GM18858 (cell line): ENCODE data around the gene TRERF1.
"Not testable (repeated sequence)": the region's sequence is repeated elsewhere in the genome, so short reads cannot be mapped to it uniquely, and the experiment has no call there.

Experiments used
- ATAC-seq: cut with Tn5 transposase; IDR thresholded peaks from one replicate; pipeline ENCODE4 v1.9.1; 2021; ENCODE audit not compliant: unreplicated experiment

TRERF1 gene

GRCh38 chr6:42339991-42340401 is 111.7 kb downstream of the TRERF1 start:
- ATAC-seq, result peak; percentile 86

DNA sequence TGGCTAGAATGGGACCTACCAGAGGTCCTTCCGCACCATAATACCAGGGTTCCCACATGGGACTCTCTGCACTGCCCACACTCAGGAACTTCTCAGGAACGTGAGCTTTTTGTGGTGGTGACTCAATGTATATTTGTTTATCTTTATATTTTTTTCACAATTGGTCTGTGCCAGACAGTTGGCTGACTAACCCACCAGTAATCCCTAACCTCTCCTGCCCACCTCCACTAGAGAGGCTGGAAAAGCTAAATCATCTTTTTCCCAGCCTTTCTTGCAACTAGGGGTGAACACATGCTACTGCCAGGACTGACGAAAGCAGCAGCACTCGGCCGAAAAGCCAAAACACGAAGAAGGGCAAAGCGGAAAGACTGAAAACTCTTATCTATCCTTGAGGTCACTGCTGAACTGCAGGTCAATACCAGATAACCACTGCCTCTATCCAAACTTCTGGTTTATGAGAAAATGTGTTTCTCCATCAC is 112.9 kb downstream of the TRERF1 start:
- no peak for ATAC-seq

DNA sequence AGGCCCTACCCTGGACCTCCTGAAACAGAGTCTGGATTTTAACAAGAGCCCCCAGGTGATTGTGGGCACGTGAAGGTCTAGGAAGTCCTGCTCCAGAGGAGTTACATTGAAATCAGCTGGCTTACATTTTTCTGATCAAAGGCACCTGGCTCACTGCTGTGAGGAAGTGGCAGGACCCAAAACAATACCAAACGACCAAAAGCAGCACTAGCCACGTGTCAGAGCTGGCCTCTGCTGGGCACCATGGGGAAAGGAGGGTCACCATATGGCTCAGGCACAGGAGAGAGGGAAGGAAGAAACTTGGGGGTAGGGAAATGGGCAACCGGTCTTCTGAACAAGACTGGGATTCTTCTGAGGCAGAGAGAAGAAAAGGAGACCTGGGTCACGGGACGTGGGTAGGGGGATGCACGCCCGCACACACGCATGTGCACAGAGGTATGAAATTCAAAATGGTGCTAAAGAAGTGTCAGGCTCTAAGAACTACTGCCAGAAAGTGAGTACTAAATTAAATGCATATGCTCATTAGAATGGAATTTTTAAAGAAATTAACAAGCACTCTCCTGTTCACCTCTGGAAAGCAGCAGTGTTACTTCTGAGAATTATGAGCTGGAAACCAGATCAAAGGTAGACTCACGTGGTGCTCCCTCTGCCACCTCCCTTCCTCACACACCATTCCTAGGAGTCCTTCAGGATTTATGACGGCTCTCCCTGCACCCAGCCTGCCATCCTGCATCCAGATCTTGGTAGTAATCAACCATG is 113.6 kb downstream of the TRERF1 start:
- ATAC-seq, result no peak

DNA sequence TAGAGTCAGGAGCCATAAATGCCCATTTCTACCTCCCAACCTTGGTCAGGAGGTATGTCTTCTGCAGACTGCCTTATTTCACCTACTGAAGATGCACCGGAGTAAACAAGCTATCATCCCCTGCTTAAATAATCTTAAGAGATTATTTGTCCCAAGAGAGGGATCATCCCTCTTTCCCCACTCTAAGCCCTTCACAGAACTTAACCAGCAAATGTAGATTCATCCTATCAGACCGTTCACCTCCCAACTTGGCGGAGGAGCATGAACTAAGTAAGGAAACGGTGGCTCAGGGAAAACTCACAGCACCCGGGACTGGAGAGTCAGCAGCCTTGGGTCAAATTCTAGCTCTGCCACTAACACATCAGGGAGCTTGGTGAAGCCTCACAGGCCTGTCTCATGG is 115.3 kb downstream of the TRERF1 start:
- no peak for ATAC-seq

GRCh38 chr6:42335896-42336295 is 115.8 kb downstream of the TRERF1 start:
- ATAC-seq, result no peak

- ATAC-seq, result no peak
Observed at GRCh38 chr6:42334870-42335269, 116.9 kb downstream of the TRERF1 start.

- ATAC-seq, result no peak
Observed at GRCh38 chr6:42333612-42334011, 118.1 kb downstream of the TRERF1 start.

- ATAC-seq, result no peak
Observed at GRCh38 chr6:42332916-42333315, 118.8 kb downstream of the TRERF1 start.

GRCh38 chr6:42331019-42331418 is 120.7 kb downstream of the TRERF1 start:
- no peak for ATAC-seq

DNA sequence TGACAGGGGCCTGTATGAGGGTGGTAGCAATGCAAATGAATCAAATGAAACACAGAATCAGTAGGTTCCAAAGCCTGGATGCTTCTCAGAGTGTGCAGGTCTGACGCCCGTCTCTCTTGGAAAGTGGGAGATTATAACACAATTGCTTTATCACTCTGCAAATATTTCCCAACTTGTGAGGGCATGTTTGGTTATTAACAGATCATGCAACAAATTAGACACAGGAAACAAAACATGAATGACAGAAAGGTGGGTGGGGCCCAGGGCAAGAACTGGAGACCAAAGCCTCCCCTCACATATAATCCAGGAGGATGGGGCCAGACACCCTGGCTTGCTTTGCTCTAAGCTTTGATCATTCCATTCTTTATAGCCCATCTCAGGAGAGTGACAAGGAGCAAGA is 125.5 kb downstream of the TRERF1 start:
- ATAC-seq, result no peak

DNA sequence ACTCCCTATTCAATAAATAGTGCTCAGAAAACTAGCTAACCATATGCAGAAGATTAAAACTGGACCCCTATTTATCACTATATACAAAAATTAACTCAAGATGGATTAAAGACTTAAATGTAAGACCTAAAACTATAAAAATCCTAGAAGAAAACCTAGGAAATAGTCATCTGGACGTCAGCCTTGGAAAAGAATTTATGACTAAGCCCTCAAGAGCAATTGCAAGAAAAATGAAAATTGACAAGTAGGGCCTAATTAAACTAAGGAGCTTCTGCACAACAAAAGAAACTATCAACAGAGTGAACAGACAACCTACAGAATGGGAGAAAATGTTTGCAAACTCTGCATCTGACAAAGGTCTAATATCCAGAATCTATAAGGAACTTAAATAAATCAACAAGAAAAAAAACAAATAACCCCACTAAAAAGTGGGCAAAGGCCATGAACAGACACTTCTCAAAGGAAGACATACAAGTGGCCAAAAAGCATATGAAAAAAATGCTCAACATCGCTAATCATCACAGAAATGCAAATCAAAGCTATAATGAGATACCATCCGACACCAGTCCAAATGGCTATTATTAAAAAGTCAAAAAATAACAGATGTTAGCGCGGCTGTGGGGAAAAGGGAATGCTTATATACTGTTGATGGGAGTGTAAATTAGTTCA is 126.9 kb downstream of the TRERF1 start:
- ATAC-seq, result not testable (repeated sequence)

GRCh38 chr6:42322676-42323075 is 129.1 kb downstream of the TRERF1 start:
- no peak for ATAC-seq

- ATAC-seq, result no peak
Observed at GRCh38 chr6:42321976-42322375, 129.8 kb downstream of the TRERF1 start.

GRCh38 chr6:42320762-42321161 is 131.0 kb downstream of the TRERF1 start:
- ATAC-seq, result no peak

DNA sequence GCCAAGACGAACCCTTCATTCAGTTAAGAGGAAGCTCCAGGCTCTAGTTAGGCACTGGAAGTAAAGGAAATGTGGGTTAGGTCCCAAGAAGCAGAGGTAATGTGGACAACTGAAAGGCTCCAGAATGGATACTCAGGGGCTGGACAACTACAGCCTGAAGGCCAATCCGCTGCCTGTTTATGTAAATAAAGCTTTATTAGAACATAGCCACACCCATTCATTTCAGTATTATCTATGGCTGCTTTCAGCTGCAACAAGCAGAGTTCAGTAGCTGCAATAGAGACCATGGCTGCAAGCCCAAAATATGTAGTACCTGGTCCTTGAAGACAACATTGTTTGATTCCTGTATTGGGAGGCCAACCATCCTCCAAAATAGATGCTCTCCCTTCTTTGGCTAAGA is 133.2 kb downstream of the TRERF1 start:
- no peak for ATAC-seq

- no peak for ATAC-seq
Observed at GRCh38 chr6:42316981-42317380, 134.7 kb downstream of the TRERF1 start.

GRCh38 chr6:42315991-42316970 is 135.4 kb downstream of the TRERF1 start:
- ATAC-seq, result no peak

GRCh38 chr6:42315259-42315990 is 136.3 kb downstream of the TRERF1 start:
- ATAC-seq, result no peak

DNA sequence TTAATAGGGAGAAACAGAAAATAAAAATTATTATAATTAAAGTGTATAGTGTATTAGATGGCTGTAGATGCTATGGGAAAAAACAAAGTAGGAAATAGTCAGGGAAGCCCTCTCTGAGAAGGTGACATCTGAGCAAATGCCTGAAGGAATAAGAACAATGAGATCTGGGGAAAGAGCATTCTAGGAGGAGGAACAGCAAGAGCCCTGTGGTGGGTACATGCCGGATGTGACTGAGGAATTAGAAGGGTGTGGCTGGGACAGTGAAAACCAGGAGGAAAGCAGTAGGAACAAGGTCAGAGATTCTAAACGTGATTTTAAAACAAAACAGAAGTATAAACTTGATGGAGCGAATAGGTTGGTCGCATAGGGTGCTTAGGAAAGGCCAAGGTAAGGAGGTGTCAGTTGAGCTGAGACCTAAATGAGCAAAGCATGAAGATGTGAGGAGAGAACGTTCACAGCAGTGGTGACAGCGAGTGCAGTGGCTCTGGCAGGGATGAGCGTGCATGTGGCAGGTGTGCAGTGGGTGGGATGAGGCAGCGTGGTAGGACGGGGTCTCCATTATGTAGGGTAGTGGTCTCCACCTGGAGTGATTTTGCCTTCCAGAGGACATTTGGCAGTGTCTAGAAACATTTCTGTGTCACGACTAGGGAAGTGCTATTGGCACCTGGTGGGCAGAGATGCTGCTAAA is 137.0 kb downstream of the TRERF1 start:
- no peak for ATAC-seq

DNA sequence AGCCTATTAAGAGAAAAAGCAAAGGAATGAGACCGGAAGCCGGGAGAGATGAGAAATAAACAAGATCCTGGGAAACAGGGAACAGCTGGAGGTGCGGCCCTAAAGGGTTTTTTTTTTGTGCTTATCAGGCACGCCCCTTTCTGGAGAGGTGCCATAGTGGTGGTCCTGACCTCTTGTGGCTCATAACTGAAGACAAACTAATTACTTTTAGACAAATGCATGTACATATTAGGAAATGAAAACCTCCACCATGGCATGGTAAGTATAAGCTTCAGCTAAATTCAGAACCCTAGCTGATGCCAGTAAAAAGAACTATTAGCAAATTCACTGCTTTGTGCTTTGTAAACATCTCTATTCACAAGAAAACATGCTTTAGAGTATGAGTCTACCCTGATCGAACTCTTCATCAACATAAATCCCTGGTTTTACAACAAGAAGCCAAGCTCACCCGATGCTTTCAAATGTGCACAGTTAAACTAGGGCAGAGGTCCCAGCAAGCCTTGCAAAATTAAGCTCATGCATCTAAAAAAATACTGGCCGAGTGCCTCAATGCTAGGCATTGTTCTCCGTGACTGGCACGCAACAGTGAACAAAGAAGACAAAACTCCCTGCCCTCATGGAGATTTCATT is 137.7 kb downstream of the TRERF1 start:
- no peak for ATAC-seq
